Esophagus muscularis mucosa (tissue), 4 donors: ENCODE data around the gene NSL1. TPM values are rescaled to one million over a fixed set of nuclear protein-coding genes. Genes with fewer than 3 reads are reported as not detected.

Experiments
- DNase-seq: peaks from one replicate; pipeline ENCODE4 v3.0.0-alpha.2; 2017; ENCODE audit errors: extremely low spot score
- H3K27ac ChIP-seq, 4 donors: fragments of 200-600 bp; sonication (generic); replicated peaks in 1 of 4; 1 replicate in 3 of 4; 2 replicates in 1 of 4; pipeline ENCODE4 v1.5.1; 2016 to 2019; ENCODE audit warnings: mild to moderate bottlenecking in 1 of 4
- H3K27me3 ChIP-seq, 4 donors: fragments of 200-600 bp; sonication (generic); one replicate each; pipeline versions ENCODE4 v1.5.1 to v1.6.0; 2016 to 2019
- H3K36me3 ChIP-seq, 4 donors: fragments of 200-600 bp; sonication (generic); one replicate each; pipeline ENCODE4 v1.5.1; 2016 to 2019
- H3K4me1 ChIP-seq, 4 donors: fragments of 200-600 bp; sonication (generic); one replicate each; pipeline ENCODE4 v1.5.1; 2016 to 2019
- H3K4me3 ChIP-seq, 4 donors: fragments of 200-600 bp; sonication (generic); 1 replicate in 2 of 4; 2 replicates in 2 of 4; pipeline ENCODE4 v1.5.1; 2016 to 2019; ENCODE audit warnings: mild to moderate bottlenecking in 4 of 4, moderate library complexity in 1 of 4
- H3K9me3 ChIP-seq, 4 donors: fragments of 200-600 bp; sonication (generic); 1 replicate in 3 of 4; 2 replicates in 1 of 4; pipeline ENCODE4 v1.5.1; 2016 to 2019
- CTCF ChIP-seq, 3 experiments: fragments of 200-600 bp in 2 of 3; fragments of 450-650 bp in 1 of 3; sonication (generic) in 2 of 3; IDR thresholded peaks; one replicate each; pipeline ENCODE4 v1.5.1; 2017 to 2019; ENCODE audit warnings: antibody characterized with exemption in 3 of 3, mild to moderate bottlenecking in 2 of 3, moderate library complexity in 1 of 3
- EP300 ChIP-seq: sonication (generic); formaldehyde crosslinking; IDR thresholded peaks from one replicate; pipeline ENCODE4 v1.6.1; 2017; ENCODE audit warnings: antibody characterized with exemption
- POLR2A ChIP-seq: fragments of 450-650 bp; IDR thresholded peaks from one replicate; pipeline ENCODE4 v1.6.1; 2017; ENCODE audit warnings: antibody characterized with exemption, moderate library complexity, mild to moderate bottlenecking, low read depth
- POLR2AphosphoS5 ChIP-seq, 2 donors: sonication (generic); formaldehyde crosslinking; IDR thresholded peaks; one replicate each; pipeline ENCODE4 v1.6.1; 2017; ENCODE audit warnings: antibody characterized with exemption in 2 of 2
- WGBS: methylation state at CpG from one replicate; pipeline ENCODE4 v1.1.5; 2018; 5-methylcytosine and 5-hydroxymethylcytosine counted together
- intact Hi-C: fragments of 100-400 bp; cut with DNase I; formaldehyde crosslinking; loops from one replicate; pipeline ENCODE4 v1.15.1; 2023
- total RNA-seq, 4 donors: library from RNA; depleted of rRNA; stranded (reverse); fragments of >200 nt; gene quantifications; one replicate each; pipeline versions ENCODE4 v1.1.0 to v1.2.1, GENCODE V29; 2016

The NSL1 gene
- total RNA-seq, 4 donors from 2014 or later, result 20.0 to 42.0 (median 30.8) TPM

- Histone ChIP-seq H3K9me3 (no peaks in the 10 kb centered on the region), H3K27me3 (no peaks in the 10 kb centered on the region), H3K4me1 (peaks cover 17 to 35% (median 24%) of the 10 kb centered on the region in 4 donors), H3K4me3 (no peak overlapping the region), H3K36me3 (peaks cover 0 to 10% (median 5%) of the 10 kb centered on the region in 4 donors), H3K27ac (no peak overlapping the region)
- WGBS, result 80% methylated on average over 8 of the region's 8 CpGs
- DNase-seq, result no peak
- no peak for TF ChIP-seq POLR2AphosphoS5 (IDR thresholded peaks at IDR 0.05)
- no peak for TF ChIP-seq POLR2A
- TF ChIP-seq CTCF (IDR thresholded peaks at IDR 0.05), result no peak
- TF ChIP-seq EP300, result no peak
- intact Hi-C loops, result no loop called here
Observed at GRCh38 chr1:212754193-212754592, 37.4 kb downstream of the NSL1 start.

- TF ChIP-seq CTCF (IDR thresholded peaks at IDR 0.05) (no peak), EP300 (no peak), POLR2A (no peak), POLR2AphosphoS5 (IDR thresholded peaks at IDR 0.05) (no peak)
- no peaks in the 10 kb centered on the region for H3K9me3 ChIP-seq
- H3K27ac ChIP-seq, result no peak overlapping the region
- no peak for DNase-seq
- intact Hi-C loops, result no loop called here
- H3K27me3 ChIP-seq, result no peaks in the 10 kb centered on the region
- H3K4me1 ChIP-seq, result peaks cover 17 to 35% (median 24%) of the 10 kb centered on the region in 4 donors
- no peak overlapping the region for H3K4me3 ChIP-seq
- peaks cover 0 to 10% (median 5%) of the 10 kb centered on the region in 4 donors for H3K36me3 ChIP-seq
Observed at GRCh38 chr1:212753749-212754148, 37.8 kb downstream of the NSL1 start.

GRCh38 chr1:212752934-212753497, 38.6 kb downstream of the NSL1 start:
- TF ChIP-seq EP300 (no peak), CTCF (IDR thresholded peaks at IDR 0.05) (no peak), POLR2AphosphoS5 (IDR thresholded peaks at IDR 0.05) (no peak), POLR2A (no peak)
- Histone ChIP-seq H3K36me3 (peaks cover 0 to 10% (median 5%) of the 10 kb centered on the region in 4 donors), H3K27ac (peak overlapping the region in 3 of 4 donors; percentile 22 to 36 (median 25)), H3K4me3 (peak overlapping the region; percentile 14 to 48 (median 28)), H3K4me1 (peaks cover 17 to 35% (median 24%) of the 10 kb centered on the region in 4 donors), H3K27me3 (no peaks in the 10 kb centered on the region), H3K9me3 (no peaks in the 10 kb centered on the region)
- 61% methylated on average over 3 of the region's 3 CpGs for WGBS
- intact Hi-C loops, result no loop called here
- no peak for DNase-seq

- H3K4me3 ChIP-seq, result peak overlapping the region; percentile 14 to 48 (median 28)
Observed at GRCh38 chr1:212752252-212752933, 39.2 kb downstream of the NSL1 start.

More at GRCh38 chr1:212752252-212752933, 39.2 kb downstream of the NSL1 start:
- TF ChIP-seq POLR2AphosphoS5 (IDR thresholded peaks at IDR 0.05) (no peak), CTCF (IDR thresholded peaks at IDR 0.05) (no peak), POLR2A (no peak), EP300 (no peak)
- Histone ChIP-seq H3K9me3 (no peaks in the 10 kb centered on the region), H3K4me1 (peaks cover 17 to 35% (median 24%) of the 10 kb centered on the region in 4 donors), H3K27ac (peak overlapping the region in 3 of 4 donors; percentile 22 to 44 (median 36)), H3K27me3 (no peaks in the 10 kb centered on the region), H3K36me3 (peaks cover 0 to 10% (median 4%) of the 10 kb centered on the region in 4 donors)
- intact Hi-C loops, result no loop called here
- no peak for DNase-seq
- 57% methylated on average over 3 of the region's 3 CpGs for whole genome bisulfite sequencing
